Measurements from ENCODE around the gene RBX1. TPM values are rescaled to one million over a fixed set of nuclear protein-coding genes. Genes with fewer than 3 reads are reported as not detected.

Gene RBX1
- total and polyA plus RNA-seq, 7 experiments from 2014 or later = 28.9 to 171 (median 34.3) TPM

GRCh38 chr22:40951795-40952605, 822 bp downstream of the RBX1 start:
- no peak for ATAC-seq
- peak overlapping the region; percentile 91 to 99 (median 98) for H3K4me3 Mint-ChIP-seq
- peak in 1 of 9 donors; percentile 11 for DNase-seq
- Histone ChIP-seq H3K27me3 (ENCODE audit: control insufficient read depth in 2 of 2, insufficient read depth in 2 of 2, low read length in 2 of 2) (no peaks in the 10 kb centered on the region), H3K36me3 (ENCODE audit: control insufficient read depth in 2 of 3, insufficient read depth in 3 of 3, low read length in 3 of 3) (peaks cover 0 to 23% (median 6%) of the 10 kb centered on the region in 3 experiments), H3K9me3 (ENCODE audit: control insufficient read depth in 2 of 3, low read length in 3 of 3) (no peaks in the 10 kb centered on the region), H3K4me3 (ENCODE audit: low read length) (peak overlapping the region; percentile 98), H3K27ac (ENCODE audit: low read depth, low read length) (peak overlapping the region; percentile 99), H3K4me1 (ENCODE audit: control insufficient read depth in 2 of 2, insufficient read depth in 2 of 2, low read length in 2 of 2) (peaks cover 16 to 19% of the 10 kb centered on the region in 2 donors)
- H3K27ac Mint-ChIP-seq = peak overlapping the region; percentile 96 to 100 (median 99)
- peaks cover 0 to 17% (median 7%) of the 10 kb centered on the region in 5 donors for H3K36me3 Mint-ChIP-seq
- peaks cover 0 to 6% (median 0%) of the 10 kb centered on the region in 11 donors for H3K9me3 Mint-ChIP-seq
- H3K4me1 Mint-ChIP-seq = peaks cover 20 to 41% (median 39%) of the 10 kb centered on the region in 7 donors
- H3K27me3 Mint-ChIP-seq = no peaks in the 10 kb centered on the region
- ChIA-PET CTCF (interaction anchor here (0.6 to 1.4 kb wide), 4 partner anchors 10 to 141 kb away, joined by 3 to 4 read pairs (median 3); partner anchors contain the start of gene EP300), POLR2A (interaction anchor here (0.6 to 4.1 kb wide), 19 partner anchors 8 to 517 kb away, joined by 3 to 109 read pairs (median 4); partner anchors contain the start of genes ACO2, EP300, PHF5A and RANGAP1)
- intact Hi-C loops (cut with micrococcal nuclease) = loop anchor here (1.0 kb wide), 16 partner anchors 30 to 669 kb away; partner anchors contain the start of genes L3MBTL2 (in 2 of the 2), MRTFA (in 2 of the 2), RANGAP1 (in 2 of the 2) and ST13 (in 2 of the 2)

GRCh38 chr22:40953471-40953870, 2.3 kb downstream of the RBX1 start:
- peaks cover 0 to 23% (median 6%) of the 10 kb centered on the region in 3 experiments for H3K36me3 ChIP-seq (ENCODE audit: control insufficient read depth in 2 of 3, insufficient read depth in 3 of 3, low read length in 3 of 3)
- Mint-ChIP-seq H3K4me1 (peaks cover 20 to 48% (median 44%) of the 10 kb centered on the region in 7 donors), H3K27me3 (no peaks in the 10 kb centered on the region), H3K27ac (peak overlapping the region in 8 of 9 donors; percentile 1 to 100 (median 72)), H3K4me3 (peak overlapping the region in 9 of 10 donors; percentile 4 to 61 (median 22)), H3K9me3 (peaks cover 0 to 6% (median 0%) of the 10 kb centered on the region in 11 donors), H3K36me3 (peaks cover 0 to 17% (median 7%) of the 10 kb centered on the region in 5 donors)
- intact Hi-C loops (cut with micrococcal nuclease) = no loop called here
- ChIA-PET POLR2A (interaction anchor here (0.8 to 4.1 kb wide), 3 partner anchors 69 to 317 kb away, joined by 3 to 109 read pairs (median 3); partner anchors contain the start of genes EP300 and MRTFA), CTCF (no interaction called here)
- peak overlapping the region; percentile 99 for H3K27ac ChIP-seq (ENCODE audit: low read depth, low read length)
- H3K9me3 ChIP-seq (ENCODE audit: control insufficient read depth in 2 of 3, low read length in 3 of 3) = no peaks in the 10 kb centered on the region
- H3K4me3 ChIP-seq (ENCODE audit: low read length) = no peak overlapping the region
- DNase-seq (no peak), ATAC-seq (no peak)
- H3K27me3 ChIP-seq (ENCODE audit: control insufficient read depth in 2 of 2, insufficient read depth in 2 of 2, low read length in 2 of 2) = no peaks in the 10 kb centered on the region
- peaks cover 16 to 19% of the 10 kb centered on the region in 2 donors for H3K4me1 ChIP-seq (ENCODE audit: control insufficient read depth in 2 of 2, insufficient read depth in 2 of 2, low read length in 2 of 2)

- H3K4me3 ChIP-seq (ENCODE audit: low read length) = no peak overlapping the region
- H3K4me1 ChIP-seq (ENCODE audit: control insufficient read depth in 2 of 2, insufficient read depth in 2 of 2, low read length in 2 of 2) = peaks cover 16 to 19% of the 10 kb centered on the region in 2 donors
- no peaks in the 10 kb centered on the region for H3K9me3 ChIP-seq (ENCODE audit: control insufficient read depth in 2 of 3, low read length in 3 of 3)
- peak overlapping the region in 5 of 9 donors; percentile 19 to 74 (median 27) for H3K27ac Mint-ChIP-seq
- peaks cover 0 to 17% (median 7%) of the 10 kb centered on the region in 5 donors for H3K36me3 Mint-ChIP-seq
- ChIA-PET CTCF (no interaction called here), POLR2A (interaction anchor here (1.6 to 4.1 kb wide), 2 partner anchors 68 to 138 kb away, joined by 3 to 109 read pairs; partner anchors contain the start of gene EP300)
- ATAC-seq = no peak
- peak overlapping the region in 2 of 10 donors; percentile 22 to 38 for H3K4me3 Mint-ChIP-seq
- no peaks in the 10 kb centered on the region for H3K27me3 Mint-ChIP-seq
- H3K27me3 ChIP-seq (ENCODE audit: control insufficient read depth in 2 of 2, insufficient read depth in 2 of 2, low read length in 2 of 2) = no peaks in the 10 kb centered on the region
- peaks cover 0 to 23% (median 6%) of the 10 kb centered on the region in 3 experiments for H3K36me3 ChIP-seq (ENCODE audit: control insufficient read depth in 2 of 3, insufficient read depth in 3 of 3, low read length in 3 of 3)
- peaks cover 0 to 6% (median 0%) of the 10 kb centered on the region in 11 donors for H3K9me3 Mint-ChIP-seq
- intact Hi-C loops (cut with micrococcal nuclease) = no loop called here
- no peak for DNase-seq
- peaks cover 20 to 52% (median 48%) of the 10 kb centered on the region in 7 donors for H3K4me1 Mint-ChIP-seq
- H3K27ac ChIP-seq (ENCODE audit: low read depth, low read length) = peak overlapping the region; percentile 99
Observed at GRCh38 chr22:40954113-40954512, 2.9 kb downstream of the RBX1 start.

- H3K27ac ChIP-seq (ENCODE audit: low read depth, low read length) = no peak overlapping the region
- no peaks in the 10 kb centered on the region for H3K27me3 ChIP-seq (ENCODE audit: control insufficient read depth in 2 of 2, insufficient read depth in 2 of 2, low read length in 2 of 2)
- no peak overlapping the region for H3K4me3 ChIP-seq (ENCODE audit: low read length)
- Mint-ChIP-seq H3K4me1 (peaks cover 28 to 62% (median 50%) of the 10 kb centered on the region in 7 donors), H3K9me3 (peaks cover 0 to 6% (median 0%) of the 10 kb centered on the region in 11 donors), H3K27ac (no peak overlapping the region), H3K27me3 (no peaks in the 10 kb centered on the region), H3K4me3 (no peak overlapping the region), H3K36me3 (peaks cover 0 to 20% (median 13%) of the 10 kb centered on the region in 5 donors)
- ATAC-seq (no peak), DNase-seq (no peak)
- H3K4me1 ChIP-seq (ENCODE audit: control insufficient read depth in 2 of 2, insufficient read depth in 2 of 2, low read length in 2 of 2) = peaks cover 16 to 19% of the 10 kb centered on the region in 2 donors
- POLR2A ChIA-PET = no interaction called here
- no peaks in the 10 kb centered on the region for H3K9me3 ChIP-seq (ENCODE audit: control insufficient read depth in 2 of 3, low read length in 3 of 3)
- peaks cover 0 to 27% (median 6%) of the 10 kb centered on the region in 3 experiments for H3K36me3 ChIP-seq (ENCODE audit: control insufficient read depth in 2 of 3, insufficient read depth in 3 of 3, low read length in 3 of 3)
- CTCF ChIA-PET = interaction anchor here (0.8 kb wide), 1 partner anchor 33 kb away, joined by 3 read pairs; no protein-coding TSS in a partner anchor
- intact Hi-C loops (cut with micrococcal nuclease) = no loop called here
Observed at GRCh38 chr22:40955571-40955970, 4.4 kb downstream of the RBX1 start.

- no peak for DNase-seq
- ATAC-seq = no peak
- no peaks in the 10 kb centered on the region for H3K27me3 Mint-ChIP-seq
- H3K4me3 Mint-ChIP-seq = no peak overlapping the region
- H3K4me1 ChIP-seq (ENCODE audit: control insufficient read depth in 2 of 2, insufficient read depth in 2 of 2, low read length in 2 of 2) = peaks cover 7 to 11% of the 10 kb centered on the region in 2 donors
- H3K9me3 Mint-ChIP-seq = no peaks in the 10 kb centered on the region
- intact Hi-C loops (cut with micrococcal nuclease) = no loop called here
- ChIA-PET POLR2A (interaction anchor here (0.9 to 1.0 kb wide), 2 partner anchors 10 to 101 kb away, joined by 3 read pairs; partner anchors contain the start of genes ST13 and XPNPEP3), CTCF (interaction anchor here (0.6 kb wide), 1 partner anchor 142 kb away, joined by 3 read pairs; no protein-coding TSS in a partner anchor)
- no peaks in the 10 kb centered on the region for H3K27me3 ChIP-seq (ENCODE audit: control insufficient read depth in 2 of 2, insufficient read depth in 2 of 2, low read length in 2 of 2)
- no peaks in the 10 kb centered on the region for H3K9me3 ChIP-seq (ENCODE audit: control insufficient read depth in 2 of 3, low read length in 3 of 3)
- no peak overlapping the region for H3K4me3 ChIP-seq (ENCODE audit: low read length)
- peaks cover 0 to 34% (median 6%) of the 10 kb centered on the region in 3 experiments for H3K36me3 ChIP-seq (ENCODE audit: control insufficient read depth in 2 of 3, insufficient read depth in 3 of 3, low read length in 3 of 3)
- peaks cover 22 to 51% (median 46%) of the 10 kb centered on the region in 7 donors for H3K4me1 Mint-ChIP-seq
- peaks cover 0 to 20% (median 13%) of the 10 kb centered on the region in 5 donors for H3K36me3 Mint-ChIP-seq
- H3K27ac Mint-ChIP-seq = peak overlapping the region in 1 of 9 donors; percentile 38
- H3K27ac ChIP-seq (ENCODE audit: low read depth, low read length) = no peak overlapping the region
Observed at GRCh38 chr22:40957601-40958000, 6.4 kb downstream of the RBX1 start.

GRCh38 chr22:40958299-40958698, 7.1 kb downstream of the RBX1 start:
- Mint-ChIP-seq H3K27me3 (no peaks in the 10 kb centered on the region), H3K36me3 (peaks cover 0 to 19% (median 12%) of the 10 kb centered on the region in 5 donors), H3K27ac (peak overlapping the region in 4 of 9 donors; percentile 27 to 75 (median 50)), H3K4me1 (peaks cover 19 to 44% (median 39%) of the 10 kb centered on the region in 7 donors), H3K4me3 (no peak overlapping the region), H3K9me3 (no peaks in the 10 kb centered on the region)
- DNase-seq = no peak
- Histone ChIP-seq H3K27me3 (ENCODE audit: control insufficient read depth in 2 of 2, insufficient read depth in 2 of 2, low read length in 2 of 2) (no peaks in the 10 kb centered on the region), H3K9me3 (ENCODE audit: control insufficient read depth in 2 of 3, low read length in 3 of 3) (no peaks in the 10 kb centered on the region), H3K4me3 (ENCODE audit: low read length) (no peak overlapping the region), H3K36me3 (ENCODE audit: control insufficient read depth in 2 of 3, insufficient read depth in 3 of 3, low read length in 3 of 3) (peaks cover 0 to 37% (median 6%) of the 10 kb centered on the region in 3 experiments), H3K4me1 (ENCODE audit: control insufficient read depth in 2 of 2, insufficient read depth in 2 of 2, low read length in 2 of 2) (peaks cover under 1 to 4% of the 10 kb centered on the region in 2 donors), H3K27ac (ENCODE audit: low read depth, low read length) (no peak overlapping the region)
- ATAC-seq = no peak
- ChIA-PET CTCF (interaction anchor here (0.7 kb wide), 1 partner anchor 140 kb away, joined by 3 read pairs; no protein-coding TSS in a partner anchor), POLR2A (interaction anchor here (0.9 kb wide), 1 partner anchor 102 kb away, joined by 3 read pairs; the partner anchor contains the start of genes ST13 and XPNPEP3)
- intact Hi-C loops (cut with micrococcal nuclease) = no loop called here
